Fibroblast of mammary gland (primary cell): ENCODE measurements around the gene ANO1.

Experiments used
- DNase-seq: peaks from one replicate; pipeline ENCODE4 v3.0.0-alpha.2; 2010; ENCODE audit warnings: low read depth
- H3K4me3 ChIP-seq: 2 replicates; pipeline ENCODE4 v1.5.1; 2011; ENCODE audit warnings: low read depth, mild to moderate bottlenecking, low read length, moderate library complexity; ENCODE audit not compliant: control insufficient read depth
- CTCF ChIP-seq: conservative IDR thresholded peaks from 2 replicates; pipeline ENCODE4 v1.5.1; 2011; ENCODE audit warnings: low read depth, low read length, inconsistent platforms; ENCODE audit not compliant: control insufficient read depth, insufficient read depth

The ANO1 gene

DNA sequence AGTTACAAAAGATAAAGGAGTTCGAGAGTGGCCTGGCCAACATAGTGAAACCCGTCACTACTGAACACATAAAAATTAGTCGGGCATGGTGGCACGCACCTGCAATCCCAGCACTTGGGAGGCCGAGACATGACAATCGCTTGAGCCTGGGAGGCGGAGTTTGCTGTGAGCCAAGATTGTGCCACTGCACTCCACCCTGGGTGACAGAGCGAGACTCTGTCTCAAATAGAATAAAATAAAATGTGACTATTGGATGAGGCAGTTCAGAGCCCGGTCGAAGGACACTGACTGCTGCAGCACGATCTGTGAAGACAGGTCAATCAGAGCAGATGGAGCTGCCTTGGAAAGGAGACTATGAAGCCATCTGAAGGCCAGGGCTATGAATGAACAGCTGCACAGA lies 37.7 kb upstream of the ANO1 start:
- H3K4me3 ChIP-seq, result no peak overlapping the region
- DNase-seq, result no peak
- no peak for TF ChIP-seq CTCF

DNA sequence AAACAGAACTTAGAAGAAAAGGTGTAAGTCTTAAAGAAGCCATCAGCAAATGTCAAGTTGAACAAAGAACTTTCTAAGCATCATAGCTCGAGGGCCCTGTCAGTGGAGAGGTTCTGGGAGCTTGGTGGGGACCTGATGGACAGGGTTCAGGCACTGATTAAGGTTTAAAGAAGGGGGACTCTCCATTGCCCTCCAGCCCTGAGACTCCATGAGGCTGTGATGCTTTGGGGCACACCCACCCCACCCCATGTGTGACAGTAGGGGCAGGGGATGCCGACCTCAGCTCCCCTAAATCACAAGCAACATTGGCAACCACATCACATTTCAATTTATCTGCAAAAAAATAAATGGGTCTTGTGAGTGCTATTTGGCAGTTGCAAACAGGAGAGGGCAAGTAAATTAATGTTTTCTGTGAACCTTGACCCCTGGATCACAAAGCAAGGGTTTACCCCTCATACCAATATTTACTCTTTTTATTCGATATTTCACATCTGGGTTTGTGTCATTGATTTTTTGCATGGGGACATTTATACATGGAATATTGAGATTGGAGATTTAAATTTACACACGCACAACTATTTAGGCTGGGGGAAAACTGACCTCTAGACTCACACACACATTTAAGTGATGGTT lies 37.1 kb upstream of the ANO1 start:
- TF ChIP-seq CTCF, result no peak
- no peak overlapping the region for H3K4me3 ChIP-seq
- no peak for DNase-seq

- DNase-seq, result no peak
- H3K4me3 ChIP-seq, result no peak overlapping the region
- no peak for TF ChIP-seq CTCF
Observed at GRCh38 chr11:70043482-70043881, 34.6 kb upstream of the ANO1 start.

DNA sequence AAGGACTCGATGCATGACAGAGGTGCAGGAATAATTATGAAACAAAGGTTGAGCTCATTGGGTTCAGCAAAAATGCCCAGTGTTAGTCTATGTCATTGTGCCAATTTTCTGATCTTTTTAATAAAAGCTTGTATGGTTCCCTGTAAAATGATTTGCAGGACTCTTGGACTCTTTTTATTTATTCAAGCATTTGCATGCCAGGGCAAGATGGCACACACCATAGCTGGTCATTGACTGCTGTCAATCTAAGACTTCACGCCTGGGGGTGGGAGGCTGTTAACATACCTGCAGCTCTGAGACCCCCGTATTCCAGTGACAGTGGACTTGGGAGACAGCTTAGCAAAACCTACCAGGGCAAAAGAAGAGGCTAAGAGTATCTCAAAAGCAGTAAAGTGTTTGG lies 32.0 kb upstream of the ANO1 start:
- no peak for TF ChIP-seq CTCF
- no peak overlapping the region for H3K4me3 ChIP-seq
- no peak for DNase-seq

DNA sequence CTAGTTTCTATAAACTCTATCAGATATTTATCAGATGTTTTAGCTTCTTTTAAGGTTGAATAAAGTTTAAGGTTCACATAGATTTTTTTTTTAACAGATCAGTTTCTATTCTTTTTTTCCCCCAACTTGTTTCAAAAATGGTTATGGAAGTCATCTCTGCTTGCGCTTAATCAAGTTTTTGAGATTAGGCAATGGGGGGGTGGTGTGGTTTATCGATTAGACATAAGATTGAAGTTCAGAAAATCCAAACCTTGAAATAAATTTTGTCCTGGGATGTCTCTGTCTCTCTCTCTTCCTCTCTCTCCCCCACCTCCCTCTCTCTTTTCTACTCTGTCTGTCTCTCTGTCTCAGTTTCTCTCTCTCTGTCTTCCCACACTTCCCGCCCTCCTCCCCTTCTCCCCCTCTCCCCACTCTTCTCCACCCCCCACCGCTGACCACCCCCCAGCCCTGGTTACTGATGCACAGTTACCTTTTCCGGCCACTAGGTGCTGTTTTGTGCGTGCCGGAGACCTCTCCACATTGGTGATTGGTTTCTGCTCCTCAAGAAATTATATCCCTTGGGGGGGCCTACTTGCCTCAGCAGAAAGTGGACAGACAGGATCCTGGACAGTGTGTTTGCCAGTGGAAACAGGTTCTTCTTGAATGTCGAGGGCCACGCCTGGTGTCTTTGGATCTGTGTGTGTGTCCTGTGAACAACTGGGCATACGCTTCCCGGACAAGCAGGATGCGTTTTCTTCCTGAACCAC lies 29.7 kb upstream of the ANO1 start:
- TF ChIP-seq CTCF, result peak; percentile 12
- no peak overlapping the region for H3K4me3 ChIP-seq
- no peak for DNase-seq

- DNase-seq, result no peak
- no peak overlapping the region for H3K4me3 ChIP-seq
- TF ChIP-seq CTCF, result no peak
Observed at GRCh38 chr11:70049045-70049444, 29.1 kb upstream of the ANO1 start.
